GM19452 (cell line): ENCODE results near the gene SCG5.
"Not testable (repeated sequence)": the region's sequence is repeated elsewhere in the genome, so short reads cannot be mapped to it uniquely, and the experiment has no call there.

Experiments used
- ATAC-seq: cut with Tn5 transposase; IDR thresholded peaks from one replicate; pipeline ENCODE4 v1.9.1; 2021; ENCODE audit not compliant: unreplicated experiment

SCG5 gene

DNA sequence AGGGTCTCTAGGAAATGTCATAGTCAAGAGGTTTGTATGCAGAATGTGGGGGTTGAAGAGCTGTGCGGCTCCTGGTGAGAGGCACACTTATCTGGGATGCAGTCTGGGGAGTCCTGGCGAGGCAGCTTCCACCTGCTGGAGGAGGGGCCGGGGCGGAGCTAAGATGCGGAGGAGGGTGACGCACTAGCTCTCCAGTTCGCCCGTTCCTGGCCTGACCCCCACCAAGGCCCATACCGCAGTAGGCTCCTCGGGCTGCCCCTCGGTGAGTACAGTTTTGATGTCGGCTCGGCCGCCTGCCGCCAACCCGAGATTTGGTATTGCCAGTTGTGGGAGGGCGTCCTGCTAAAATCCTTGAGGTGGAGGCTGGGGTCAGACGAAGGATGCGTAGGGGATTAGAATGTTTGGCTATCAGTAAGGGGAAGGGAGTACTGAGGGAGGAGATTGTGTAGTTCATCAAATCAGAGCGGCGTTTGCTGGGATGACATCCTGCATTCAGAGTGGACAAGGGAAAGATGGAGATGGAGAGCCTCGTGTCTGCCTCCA, at the start of gene SCG5:
Gene SCG5 (plus strand): TSS at position 194 of the 543 bp plus-strand sequence. CDS start 1,883 bp downstream, outside the sequence.
- no peak for ATAC-seq

DNA sequence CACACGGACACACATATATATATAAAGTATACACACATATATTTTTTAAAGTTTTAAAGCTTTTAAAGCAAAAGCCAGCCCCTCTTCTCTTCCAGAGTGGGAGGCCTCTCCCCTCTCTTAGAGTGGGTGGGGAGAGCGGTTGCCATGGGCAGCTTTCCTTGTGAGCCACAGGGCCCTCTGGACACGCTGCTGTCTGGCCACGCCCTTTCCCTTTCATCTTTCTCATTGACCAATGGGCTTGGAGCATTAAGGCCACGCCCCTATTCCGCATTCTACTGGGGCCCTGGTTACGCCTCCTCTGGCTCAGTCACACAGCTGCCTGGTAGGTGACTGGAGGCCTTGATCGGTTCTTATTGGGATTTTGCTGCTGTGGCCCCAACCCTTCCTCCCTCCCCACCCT, 48.4 kb upstream of the SCG5 start, which contains the start of gene GOLGA8N:
Gene GOLGA8N (plus strand): TSS at position 306 of the 400 bp plus-strand sequence.
- not testable (repeated sequence) for ATAC-seq

DNA sequence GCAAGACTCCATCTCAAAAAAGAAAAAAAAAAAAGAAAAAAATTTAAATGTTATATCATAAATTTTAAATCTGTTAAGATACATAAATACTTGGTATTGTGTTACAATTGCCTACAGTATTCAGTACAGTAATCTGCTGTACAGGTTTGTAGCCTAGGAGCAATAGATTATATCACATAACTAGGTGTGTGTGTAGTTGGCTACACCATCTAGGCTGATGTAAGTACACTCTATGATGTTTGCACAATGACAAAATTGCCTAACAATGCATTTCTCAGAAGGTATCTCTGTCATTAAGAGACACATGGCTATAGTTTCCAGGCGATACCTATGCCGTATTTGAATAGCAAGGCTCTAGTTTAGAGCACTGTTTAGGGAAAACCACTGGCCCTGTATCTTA, 32.0 kb upstream of the SCG5 start:
- ATAC-seq, result not testable (repeated sequence)

DNA sequence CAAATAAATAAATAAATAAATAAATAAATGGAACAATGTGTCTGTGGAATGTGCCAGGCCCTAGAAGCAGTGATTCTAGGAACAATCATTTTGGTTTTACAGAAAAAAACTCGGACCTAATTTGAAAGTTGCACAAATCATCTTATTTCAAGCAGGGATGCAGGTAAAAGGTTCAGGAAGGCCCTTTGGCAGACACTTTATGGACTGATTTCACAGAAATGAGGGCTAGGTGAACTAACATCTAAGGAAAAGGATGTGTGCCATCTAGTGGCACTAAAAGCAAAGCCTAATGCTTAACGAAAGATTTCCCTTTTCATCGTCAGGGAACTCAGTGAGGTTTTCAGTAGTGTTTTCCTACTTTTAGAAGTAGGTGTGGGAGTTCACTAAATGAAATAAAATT, 30.8 kb upstream of the SCG5 start:
- ATAC-seq, result not testable (repeated sequence)

- peak; percentile 16 for ATAC-seq
These were observed 26.8 kb upstream of the SCG5 start for GRCh38 chr15:32614712-32615050.

DNA sequence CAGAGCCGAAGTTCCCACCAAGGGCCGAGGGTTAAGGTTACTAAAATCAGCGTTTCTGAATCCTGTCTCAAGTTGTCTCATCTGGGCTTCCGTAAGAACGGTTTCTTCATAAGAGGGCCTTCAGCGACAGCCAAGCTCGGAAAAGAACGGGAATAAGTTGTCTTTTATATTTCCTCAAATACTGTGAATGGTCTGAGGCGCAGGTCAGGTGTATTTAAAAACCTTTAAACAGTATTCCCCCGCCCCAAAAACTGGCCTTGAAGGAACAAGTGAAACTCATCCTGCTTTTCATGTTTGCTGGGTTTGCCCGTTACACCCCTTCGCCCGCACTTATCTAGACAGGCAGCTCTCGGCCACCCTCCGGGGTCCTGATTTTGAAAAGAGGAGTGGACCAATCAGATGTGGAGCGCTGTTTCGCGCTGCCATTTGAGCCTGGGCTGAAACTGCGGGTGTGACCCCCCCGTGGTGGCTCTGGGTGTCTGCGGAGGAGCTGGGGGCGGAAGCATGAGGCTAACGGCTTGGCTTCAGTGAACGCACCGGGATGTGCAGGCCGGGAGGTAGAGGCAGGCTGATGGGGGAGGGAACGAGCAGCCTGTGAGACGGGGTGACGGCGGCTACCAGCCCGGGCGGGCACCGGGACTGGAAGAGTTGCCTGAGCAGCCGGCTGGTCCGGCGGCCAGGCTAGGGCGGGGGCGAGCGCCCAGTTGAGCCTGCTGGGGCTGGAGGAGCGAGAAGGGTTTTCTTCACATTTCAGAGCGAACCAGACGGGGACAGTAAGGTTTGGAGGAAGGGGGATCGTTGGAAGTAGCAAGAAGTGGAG, 26.2 kb upstream of the SCG5 start, which contains the start of gene ARHGAP11A:
Gene ARHGAP11A (plus strand): TSS at position 454 of the 820 bp plus-strand sequence. CDS start 708 bp downstream, outside the sequence.
- peak; percentile 72 for ATAC-seq

DNA sequence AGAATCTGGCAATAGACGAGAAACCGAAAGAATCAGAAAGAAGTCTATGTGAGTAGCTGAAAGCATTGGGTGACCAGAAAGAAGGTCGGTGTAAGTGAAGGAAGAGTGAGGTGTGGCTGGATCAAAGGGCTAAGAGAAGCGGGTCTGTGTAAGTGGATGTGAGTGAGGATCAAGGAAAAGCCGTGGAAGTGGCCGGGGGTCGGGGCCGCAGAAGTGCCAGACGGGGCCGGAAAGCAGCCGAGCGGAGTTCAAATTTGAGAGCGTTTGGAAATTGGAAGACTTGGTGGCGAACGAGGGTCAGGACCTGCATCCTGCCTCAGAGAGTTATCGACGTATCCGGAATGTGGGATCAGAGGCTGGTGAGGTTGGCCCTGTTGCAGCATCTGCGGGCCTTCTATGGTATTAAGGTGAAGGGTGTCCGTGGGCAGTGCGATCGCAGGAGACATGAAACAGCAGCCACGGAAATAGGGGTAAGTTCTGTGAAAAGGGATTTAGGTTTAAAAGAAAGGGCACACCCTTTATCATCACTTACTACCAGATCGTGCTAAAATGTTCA, 25.6 kb upstream of the SCG5 start:
- ATAC-seq, result peak; percentile 14

DNA sequence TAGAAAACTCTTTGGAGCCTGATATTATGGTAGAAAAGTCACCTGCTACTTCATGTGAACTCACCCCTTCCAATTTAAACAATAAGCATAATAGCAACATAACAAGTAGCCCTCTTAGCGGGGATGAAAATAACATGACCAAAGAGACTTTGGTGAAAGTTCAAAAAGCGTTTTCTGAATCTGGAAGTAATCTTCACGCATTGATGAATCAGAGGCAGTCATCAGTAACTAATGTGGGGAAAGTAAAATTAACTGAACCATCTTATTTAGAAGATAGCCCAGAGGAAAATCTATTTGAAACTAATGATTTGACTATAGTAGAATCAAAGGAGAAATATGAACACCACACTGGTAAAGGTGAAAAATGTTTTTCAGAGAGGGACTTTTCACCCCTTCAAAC, 5.1 kb upstream of the SCG5 start:
- no peak for ATAC-seq

DNA sequence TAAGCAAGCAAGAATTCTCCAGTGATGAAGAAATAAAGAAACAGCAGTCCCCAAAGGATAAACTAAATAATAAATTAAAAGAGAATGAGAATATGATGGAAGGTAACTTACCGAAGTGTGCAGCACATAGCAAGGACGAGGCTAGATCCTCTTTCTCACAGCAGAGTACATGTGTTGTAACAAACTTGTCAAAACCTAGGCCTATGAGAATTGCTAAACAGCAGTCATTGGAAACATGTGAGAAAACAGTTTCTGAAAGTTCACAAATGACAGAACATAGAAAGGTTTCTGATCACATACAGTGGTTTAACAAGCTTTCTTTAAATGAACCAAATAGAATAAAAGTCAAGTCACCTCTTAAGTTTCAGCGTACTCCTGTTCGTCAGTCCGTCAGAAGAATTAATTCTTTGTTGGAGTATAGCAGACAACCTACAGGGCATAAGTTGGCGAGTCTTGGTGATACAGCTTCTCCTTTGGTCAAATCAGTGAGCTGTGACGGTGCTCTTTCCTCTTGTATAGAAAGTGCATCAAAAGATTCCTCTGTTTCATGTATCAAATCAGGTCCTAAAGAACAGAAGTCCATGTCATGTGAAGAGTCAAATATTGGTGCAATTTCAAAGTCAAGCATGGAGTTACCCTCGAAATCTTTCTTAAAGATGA, 4.5 kb upstream of the SCG5 start:
- peak; percentile 63 for ATAC-seq

- ATAC-seq, result no peak
These were observed 3.8 kb upstream of the SCG5 start for GRCh38 chr15:32637704-32638103.

DNA sequence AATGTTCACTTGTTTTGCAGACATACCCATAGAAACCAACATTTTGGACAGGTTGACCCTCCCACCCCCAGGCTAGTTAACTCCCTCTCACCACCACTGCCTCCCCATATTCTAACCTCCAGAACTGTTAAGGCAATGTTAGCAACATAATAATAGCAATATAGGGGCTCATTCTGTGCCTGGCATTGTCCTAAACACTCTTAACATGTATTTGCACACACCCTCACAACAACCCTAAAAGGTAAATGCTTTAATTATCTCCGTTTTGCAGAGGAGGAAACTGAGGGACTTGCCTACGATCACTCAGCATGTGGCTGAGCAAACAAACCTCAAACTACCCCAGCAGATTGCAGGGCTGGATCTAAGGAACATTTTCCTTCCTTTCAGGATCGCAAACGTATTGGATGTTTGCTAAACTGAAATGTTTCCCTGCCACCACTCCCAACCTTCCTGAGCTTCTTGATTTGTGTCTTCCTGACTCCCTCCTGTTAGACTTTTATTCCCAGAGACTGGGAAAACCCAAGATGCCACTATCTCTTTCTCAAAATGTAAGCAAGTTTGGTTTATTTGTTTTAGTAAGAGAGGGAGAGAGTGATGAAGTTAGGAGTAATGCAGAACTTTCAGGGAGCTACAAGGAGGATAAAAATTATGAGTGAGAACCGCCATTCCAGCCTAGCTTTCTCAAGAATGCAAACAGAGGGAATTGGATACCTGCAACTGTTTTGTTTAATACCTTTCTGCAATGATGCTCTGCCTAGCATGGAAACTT, 1.3 kb downstream of the SCG5 start:
- no peak for ATAC-seq

- no peak for ATAC-seq
These were observed 2.5 kb downstream of the SCG5 start for GRCh38 chr15:32643907-32644445.

DNA sequence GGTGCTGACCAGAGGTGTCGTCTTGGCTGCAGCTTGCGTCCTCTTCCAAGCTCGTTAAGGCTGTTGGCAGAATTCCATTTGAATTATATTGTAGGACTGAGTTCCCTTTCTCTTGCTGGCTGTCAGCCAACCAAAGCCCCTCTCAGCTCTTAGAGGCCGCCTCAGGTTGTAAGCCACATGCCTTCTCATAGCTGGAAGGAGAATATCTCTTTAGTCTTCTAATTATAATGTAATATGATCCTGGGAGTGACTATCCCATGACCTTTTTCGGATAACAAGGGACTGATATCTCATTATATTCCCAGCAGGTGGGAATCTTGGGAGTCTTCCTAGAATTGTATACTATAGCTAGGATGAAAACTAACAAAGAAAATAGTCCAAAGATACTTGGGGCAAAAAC, 4.8 kb downstream of the SCG5 start:
- no peak for ATAC-seq

GRCh38 chr15:32649342-32649741, 7.8 kb downstream of the SCG5 start:
- ATAC-seq, result no peak

DNA sequence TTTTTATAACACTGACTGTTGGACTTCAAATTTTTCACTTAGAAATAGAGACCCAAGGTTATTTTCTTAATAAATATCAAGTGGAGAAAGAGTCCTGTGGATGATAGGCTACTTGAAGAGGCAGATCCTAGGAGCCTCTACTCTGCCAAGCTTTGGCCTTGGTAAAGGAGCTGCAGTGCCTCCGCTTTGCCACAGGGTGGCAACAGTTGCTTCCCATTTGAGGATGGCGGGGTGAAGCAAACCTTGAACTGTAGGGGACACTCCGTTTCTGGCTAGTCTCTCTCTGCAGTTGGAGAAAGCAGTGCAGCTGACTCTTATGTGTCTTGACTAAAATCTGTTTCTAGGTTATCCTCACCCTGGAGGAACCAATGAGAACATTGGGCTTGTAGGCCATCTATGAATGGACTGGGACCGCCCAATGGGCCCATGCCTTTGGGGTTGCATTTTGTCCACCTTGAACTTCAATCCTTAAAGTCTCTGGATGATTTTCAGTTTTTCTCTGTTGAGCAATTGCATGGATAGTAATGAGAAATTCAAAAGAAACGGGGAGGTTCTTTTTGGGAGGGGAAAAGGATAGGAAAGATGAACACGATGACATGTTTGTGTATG, 9.8 kb downstream of the SCG5 start:
- peak; percentile 71 for ATAC-seq

DNA sequence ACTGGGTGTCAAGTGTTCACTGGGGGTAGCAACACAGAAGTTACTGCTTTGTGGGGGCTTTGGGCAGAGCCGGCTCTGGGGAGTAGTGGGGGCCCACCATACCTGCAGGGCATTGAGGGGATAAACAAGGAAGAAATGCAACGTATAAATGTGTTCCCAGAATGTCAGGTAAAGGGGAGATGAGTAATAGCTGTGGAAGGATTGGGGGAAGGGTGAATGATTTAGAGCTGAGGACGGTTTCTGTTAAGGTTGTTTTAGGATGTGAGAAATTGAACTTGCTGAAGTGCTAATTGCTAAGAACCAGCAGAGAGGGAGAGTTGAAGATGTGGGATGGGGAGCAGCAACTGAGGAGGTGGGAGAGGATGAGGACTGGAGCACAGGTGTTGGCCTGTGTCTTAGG, 10.7 kb downstream of the SCG5 start:
- ATAC-seq, result no peak

- ATAC-seq, result no peak
These were observed 14.6 kb downstream of the SCG5 start for GRCh38 chr15:32656091-32656490.

GRCh38 chr15:32656496-32656895, 15.0 kb downstream of the SCG5 start:
- ATAC-seq, result no peak

- ATAC-seq, result peak; percentile 82
These were observed 15.8 kb downstream of the SCG5 start for GRCh38 chr15:32657198-32657883.

DNA sequence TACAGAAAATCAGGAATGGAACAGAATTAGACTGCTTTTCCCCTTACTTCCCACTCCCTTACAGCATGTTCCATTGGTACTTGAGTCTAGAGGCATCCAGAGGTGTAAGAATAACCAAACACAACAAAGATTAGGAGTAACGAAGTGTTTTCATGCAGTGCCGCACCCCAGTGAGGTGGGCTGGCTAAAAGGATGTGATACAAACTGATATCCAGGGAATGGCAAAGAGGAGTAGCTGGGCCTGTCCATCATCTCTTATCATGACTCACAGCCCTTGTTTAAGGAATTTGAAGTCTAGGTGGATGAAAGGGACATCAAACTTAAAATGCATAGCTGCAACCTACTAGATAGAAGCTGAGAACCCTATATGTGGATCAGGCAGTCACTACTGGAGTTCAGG, 16.4 kb downstream of the SCG5 start:
- no peak for ATAC-seq
